Esophagus squamous epithelium (tissue), 5 donors: ENCODE results near the gene POLA1. TPM values are rescaled to one million over a fixed set of nuclear protein-coding genes. Genes with fewer than 3 reads are reported as not detected.

ENCODE experiments used
- DNase-seq: peaks from one replicate; lab custom pipeline; 2025; lab: John Stamatoyannopoulos, UW
- H3K27ac ChIP-seq, 4 donors: fragments of 200-600 bp; sonication (generic); one replicate each; pipeline ENCODE4 v1.5.1; 2016 to 2019; ENCODE audit warnings: mild to moderate bottlenecking in 1 of 4
- H3K27me3 ChIP-seq, 4 donors: fragments of 200-600 bp; sonication (generic); 1 replicate in 3 of 4; 2 replicates in 1 of 4; pipeline versions ENCODE4 v1.5.1 to v1.6.0; 2017 to 2021; ENCODE audit warnings: antibody characterized with exemption in 1 of 4
- H3K36me3 ChIP-seq, 3 donors: fragments of 200-600 bp; sonication (generic); one replicate each; pipeline ENCODE4 v1.5.1; 2016 to 2019
- H3K4me1 ChIP-seq, 3 donors: fragments of 200-600 bp; sonication (generic); one replicate each; pipeline ENCODE4 v1.5.1; 2017 to 2019
- H3K4me3 ChIP-seq, 4 donors: fragments of 200-600 bp; sonication (generic); 1 replicate in 3 of 4; 2 replicates in 1 of 4; pipeline ENCODE4 v1.5.1; 2016 to 2019; ENCODE audit warnings: mild to moderate bottlenecking in 2 of 4, moderate library complexity in 1 of 4
- H3K9me3 ChIP-seq, 3 donors: fragments of 200-600 bp; sonication (generic); one replicate each; pipeline ENCODE4 v1.5.1; 2016 to 2019
- CTCF ChIP-seq, 6 experiments: fragments of 450-650 bp in 4 of 6; fragments of 200-600 bp in 2 of 6; sonication (generic) in 2 of 6; IDR thresholded peaks; one replicate each; pipeline ENCODE4 v1.5.1; 2016 to 2019; ENCODE audit warnings: antibody characterized with exemption in 6 of 6, mild to moderate bottlenecking in 4 of 6, moderate library complexity in 4 of 6
- POLR2A ChIP-seq, 4 donors: fragments of 450-650 bp; IDR thresholded peaks; one replicate each; pipeline ENCODE4 v1.6.1; 2017; ENCODE audit warnings: antibody characterized with exemption in 4 of 4, mild to moderate bottlenecking in 4 of 4, moderate library complexity in 3 of 4
- WGBS, 2 donors: methylation state at CpG; one replicate each; pipeline ENCODE4 v1.1.5; 2018; 5-methylcytosine and 5-hydroxymethylcytosine counted together
- intact Hi-C: fragments of 100-400 bp; cut with DNase I; formaldehyde crosslinking; loops from one replicate; pipeline ENCODE4 v1.15.0; 2022
- total RNA-seq, 4 donors: library from RNA; depleted of rRNA; stranded (reverse); fragments of >200 nt; gene quantifications; one replicate each; pipeline ENCODE4 v1.1.0, GENCODE V29; 2016
- donor health status: DM: yes; HTN: yes; CAD: no.

The POLA1 gene
- total RNA-seq, 4 donors from 2014 or later, result 5.3 to 14.7 (median 13.1) TPM

- 18 to 33% methylated on average over 19 to 21 of the region's 33 CpGs for WGBS, 2 donors
- TF ChIP-seq POLR2A (IDR thresholded peaks at IDR 0.05), result no peak
- TF ChIP-seq CTCF (IDR thresholded peaks at IDR 0.05), result no peak
- H3K4me1 ChIP-seq, result peaks cover 4 to 45% (median 20%) of the 10 kb centered on the region in 3 donors
- H3K27ac ChIP-seq, result no peak overlapping the region
- H3K4me3 ChIP-seq, result no peak overlapping the region
- peaks cover 0 to 99% (median 43%) of the 10 kb centered on the region in 4 donors for H3K27me3 ChIP-seq
- peaks cover 0 to 2% (median 0%) of the 10 kb centered on the region in 3 donors for H3K9me3 ChIP-seq
- intact Hi-C loops, result no loop called here
- DNase-seq, result no peak
- H3K36me3 ChIP-seq, result no peaks in the 10 kb centered on the region
Observed at GRCh38 chrX:25010784-25011588, 317.3 kb downstream of the POLA1 start.

- intact Hi-C loops, result no loop called here
- no peak for TF ChIP-seq CTCF (IDR thresholded peaks at IDR 0.05)
- TF ChIP-seq POLR2A (IDR thresholded peaks at IDR 0.05), result no peak
- Histone ChIP-seq H3K27me3 (peaks cover 0 to 99% (median 44%) of the 10 kb centered on the region in 4 donors), H3K9me3 (peaks cover 0 to 4% (median 0%) of the 10 kb centered on the region in 3 donors), H3K4me3 (no peak overlapping the region), H3K27ac (no peak overlapping the region), H3K36me3 (no peaks in the 10 kb centered on the region), H3K4me1 (peaks cover 4 to 39% (median 13%) of the 10 kb centered on the region in 3 donors)
- no peak for DNase-seq
- 14 to 36% methylated on average over 6 to 11 of the region's 32 CpGs for WGBS, 2 donors
Observed at GRCh38 chrX:25011589-25012432, 318.1 kb downstream of the POLA1 start.

- Histone ChIP-seq H3K27ac (no peak overlapping the region), H3K27me3 (peaks cover 0 to 99% (median 42%) of the 10 kb centered on the region in 4 donors), H3K36me3 (no peaks in the 10 kb centered on the region), H3K4me1 (peaks cover 4 to 37% (median 13%) of the 10 kb centered on the region in 3 donors), H3K4me3 (peak overlapping the region in 2 of 4 donors; percentile 39 to 55), H3K9me3 (peaks cover 0 to 4% (median 0%) of the 10 kb centered on the region in 3 donors)
- TF ChIP-seq CTCF (IDR thresholded peaks at IDR 0.05), result no peak
- TF ChIP-seq POLR2A (IDR thresholded peaks at IDR 0.05), result no peak
- 20% methylated on average over 1 of the region's 19 CpGs; no CpG with 5 or more reads in 1 of the 2 donors for WGBS, 2 donors
- intact Hi-C loops, result no loop called here
- DNase-seq, result no peak
Observed at GRCh38 chrX:25012433-25012735, 318.7 kb downstream of the POLA1 start.

- Histone ChIP-seq H3K4me1 (peaks cover 8 to 40% (median 13%) of the 10 kb centered on the region in 3 donors), H3K4me3 (peak overlapping the region; percentile 12 to 55 (median 29)), H3K36me3 (no peaks in the 10 kb centered on the region), H3K27me3 (peaks cover 0 to 99% (median 45%) of the 10 kb centered on the region in 4 donors), H3K27ac (no peak overlapping the region), H3K9me3 (peaks cover 0 to 4% (median 0%) of the 10 kb centered on the region in 3 donors)
- DNase-seq, result no peak
- TF ChIP-seq CTCF (IDR thresholded peaks at IDR 0.05) (no peak), POLR2A (IDR thresholded peaks at IDR 0.05) (no peak)
- WGBS, 2 donors, result 52% methylated on average over 48 of the region's 105 CpGs; no CpG with 5 or more reads in 1 of the 2 donors
- intact Hi-C loops, result no loop called here
Observed at GRCh38 chrX:25012793-25013631, 319.3 kb downstream of the POLA1 start.
